NCI-H460 (cell line): ENCODE data around the gene ASAP3. TPM values are rescaled to one million over a fixed set of nuclear protein-coding genes. Genes with fewer than 3 reads are reported as not detected.

Experiments used
- DNase-seq: peaks from one replicate; pipeline ENCODE4 v3.0.0-alpha.2; 2016; ENCODE audit warnings: low read depth; ENCODE audit errors: extremely low read depth
- polyA plus RNA-seq: library from polyadenylated mRNA; depleted of rRNA; stranded (reverse); fragments of >200 nt; gene quantifications from 2 replicates; pipeline ENCODE4 v1.2.3, GENCODE V29; 2014; cell fraction: nucleus; rRNA removed
- total RNA-seq: library from RNA; depleted of rRNA; stranded (reverse); fragments of >200 nt; shearing (Covaris generic); gene quantifications from 2 replicates; pipeline ENCODE4 v1.2.3, GENCODE V29; 2014; rRNA removed

ASAP3 gene
- total RNA-seq: 6.8 and 8.3 TPM in 2 replicates
- 28.4 and 33.3 TPM in 2 replicates for polyA plus RNA-seq

GRCh38 chr1:23483321-23484252 is at the start of gene ASAP3:
Gene ASAP3 (minus strand): TSS chr1:23484179. CDS start chr1:23484133, 46 bp downstream.
- DNase-seq: no peak

DNA sequence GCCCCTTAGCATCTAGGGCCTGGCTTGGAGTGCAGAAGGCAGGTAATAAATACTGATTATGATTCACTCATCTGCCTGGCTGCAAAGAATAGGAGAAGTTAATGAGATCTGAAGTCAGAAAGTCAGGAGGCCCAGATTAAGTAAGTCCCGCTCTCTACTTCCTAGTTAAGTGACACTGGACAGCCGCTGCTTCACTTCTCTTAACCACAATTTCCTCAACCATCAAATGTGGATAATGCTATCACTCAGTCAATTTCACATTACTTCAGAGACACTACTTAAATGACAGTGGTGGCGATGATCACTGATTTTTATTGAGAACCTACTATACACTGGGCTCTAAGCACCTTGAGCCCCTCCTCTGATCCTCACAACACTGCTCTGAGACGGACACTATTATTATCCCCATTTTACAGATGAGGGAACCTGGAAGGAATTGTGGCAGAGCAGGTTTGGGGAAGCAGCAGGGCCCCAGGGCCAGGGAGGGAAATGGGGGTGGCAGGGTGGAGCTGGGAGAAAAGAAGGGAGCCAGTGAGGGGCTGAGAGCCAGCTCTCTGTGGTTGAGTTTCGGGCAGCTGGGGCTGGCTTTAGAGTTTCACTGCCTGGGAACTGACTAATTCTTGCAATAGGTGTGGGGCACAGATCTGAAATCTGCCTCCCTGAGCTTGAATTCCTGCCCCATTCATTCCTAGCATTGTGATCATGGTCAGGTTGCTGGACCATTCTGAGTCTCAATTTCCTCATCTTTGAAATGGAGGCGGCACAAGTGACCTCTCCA is 49.5 kb upstream of the ASAP3 start:
- DNase-seq: no peak

- DNase-seq: no peak
Measured at GRCh38 chr1:23531562-23532094, 47.6 kb upstream of the ASAP3 start.

- DNase-seq: peak; percentile 79
Measured at GRCh38 chr1:23530747-23531561, 47.0 kb upstream of the ASAP3 start, which contains the start of gene E2F2. Gene E2F2 (minus strand): TSS chr1:23531233. CDS start chr1:23530793, 440 bp downstream.

- DNase-seq: no peak
Measured at GRCh38 chr1:23530087-23530746, 46.2 kb upstream of the ASAP3 start.

- no peak for DNase-seq
Measured at GRCh38 chr1:23529146-23530086, 45.4 kb upstream of the ASAP3 start.

DNA sequence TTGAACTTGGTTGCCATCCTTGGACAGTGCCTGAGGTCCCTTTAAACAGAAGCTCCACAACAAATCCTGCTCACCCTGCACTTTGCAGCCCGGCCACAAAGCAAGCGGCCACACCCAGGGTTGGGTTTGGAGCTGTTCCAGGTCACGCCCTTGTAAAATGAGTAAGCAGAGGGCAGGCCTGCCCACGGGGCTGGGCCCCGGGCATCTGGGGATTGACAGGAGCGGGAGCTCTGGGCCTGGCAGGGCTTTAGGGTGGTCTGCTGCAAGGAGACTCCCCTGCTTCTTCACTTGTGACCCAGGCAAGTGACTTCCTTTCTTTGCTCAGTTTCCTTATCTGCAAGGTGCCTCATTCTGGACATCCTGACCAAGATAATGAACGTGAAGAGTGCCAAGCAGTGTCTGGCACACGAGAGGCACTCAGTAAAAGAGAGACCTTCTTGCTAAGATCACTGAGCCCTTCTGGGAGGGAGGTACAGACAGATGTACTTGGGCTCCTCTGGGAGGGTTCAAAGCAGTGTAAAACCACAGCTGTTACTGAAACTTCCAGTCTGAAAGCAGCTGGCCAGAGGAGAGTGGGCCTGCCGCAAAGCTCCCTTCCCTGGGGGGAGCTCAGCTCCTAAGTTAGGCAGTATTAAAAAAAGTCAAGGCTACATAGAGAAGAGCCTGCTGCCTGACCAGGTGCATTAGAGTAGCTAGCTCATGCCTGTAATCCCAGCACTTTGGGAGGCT is 44.4 kb upstream of the ASAP3 start:
- DNase-seq: peak; percentile 91

- no peak for DNase-seq
Measured at GRCh38 chr1:23527900-23528249, 43.9 kb upstream of the ASAP3 start.

DNA sequence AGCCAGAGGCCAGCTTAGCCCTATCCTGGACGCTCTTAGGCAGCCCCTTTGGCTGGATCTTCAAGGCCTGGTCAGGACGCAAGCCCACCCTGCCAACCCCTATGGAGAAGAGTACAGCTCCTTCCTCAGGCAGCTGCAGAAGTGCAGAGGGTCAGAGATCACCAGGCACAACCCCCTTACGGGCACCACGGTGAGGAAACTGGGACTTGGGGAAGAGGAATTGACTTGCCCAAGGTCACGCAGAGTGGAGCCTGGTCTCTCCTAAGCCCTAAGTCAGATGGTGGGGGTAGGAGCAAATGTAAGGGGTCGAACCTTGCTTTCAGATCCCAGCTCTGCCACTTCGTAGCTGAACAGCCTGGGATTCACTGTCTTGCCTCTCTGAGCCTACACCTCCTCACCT is 43.4 kb upstream of the ASAP3 start:
- DNase-seq: no peak

- no peak for DNase-seq
Measured at GRCh38 chr1:23526329-23527041, 42.5 kb upstream of the ASAP3 start.

- DNase-seq: no peak
Measured at GRCh38 chr1:23525558-23526250, 41.7 kb upstream of the ASAP3 start.

- DNase-seq: no peak
Measured at GRCh38 chr1:23524716-23525401, 40.9 kb upstream of the ASAP3 start.

DNA sequence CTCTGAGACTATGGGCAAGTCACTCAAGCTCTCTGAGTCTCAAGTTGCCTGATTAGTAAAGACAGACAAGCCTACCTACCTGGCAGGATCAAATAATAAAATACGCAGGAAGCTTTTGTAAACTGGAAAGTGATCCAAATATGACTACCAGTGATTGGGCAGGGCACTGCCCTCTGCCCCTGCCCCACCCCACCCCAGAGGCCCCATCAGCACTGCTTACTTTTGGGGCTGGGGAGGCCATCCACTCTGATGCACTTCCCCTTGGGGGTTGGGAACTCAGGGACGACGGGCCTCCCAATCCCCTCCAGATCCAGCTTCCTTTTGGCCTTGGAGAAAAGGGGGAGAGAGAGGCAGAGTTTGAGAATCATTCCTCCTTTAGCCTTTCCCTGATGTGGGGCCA is 40.2 kb upstream of the ASAP3 start:
- DNase-seq: no peak

GRCh38 chr1:23522244-23522982 is 38.4 kb upstream of the ASAP3 start:
- no peak for DNase-seq

GRCh38 chr1:23521588-23521987 is 37.6 kb upstream of the ASAP3 start:
- DNase-seq: no peak
